HCT116 (cell line): Measurements from ENCODE around the gene GLT6D1. TPM values are rescaled to one million over a fixed set of nuclear protein-coding genes. Genes with fewer than 3 reads are reported as not detected.

Source experiments
- ATAC-seq: fragments of 200-7000 bp; cut with Tn5 transposase; 2 replicates; pipeline ENCODE4 v1.9.1; 2020; ENCODE audit warnings: mild to moderate bottlenecking, moderate library complexity
- BruUV-seq: library from RNA; stranded (reverse); fragments of 400-500 nt; replicated peaks from 2 replicates; lab custom pipeline; 2021; lab: Mats Ljungman, UMichigan
- CTCF ChIA-PET: fragments of 300-600 bp; sonication (Branson Sonifier 250); formaldehyde crosslinking; loops from one replicate; lab custom pipeline; 2021; ENCODE audit warnings: antibody characterized with exemption; lab: Charles Lee
- POLR2A ChIA-PET: fragments of 300-600, 350-600 bp; sonication (Branson Sonifier 250); formaldehyde crosslinking; loops from one replicate; lab custom pipeline; 2021; ENCODE audit warnings: antibody characterized with exemption; lab: Charles Lee
- RAD21 ChIA-PET, 2 experiments: fragments of 300-600 bp; sonication (Branson Sonifier 250); formaldehyde crosslinking; loops; one replicate each; lab custom pipeline; 2023; ENCODE audit warnings: low total read pairs in 2 of 2; ENCODE audit not compliant: uncharacterized antibody in 2 of 2, unreplicated experiment in 2 of 2, low non-redundant PET in 1 of 2; lab: Charles Lee
- DNase-seq: peaks from one replicate; pipeline ENCODE4 v3.0.0-alpha.2; 2010; ENCODE audit warnings: low read depth, low spot score
- H2AFZ ChIP-seq: fragments of 200-600 bp; shearing (Covaris generic), sonication (generic); 2 replicates; pipeline ENCODE4 v1.6.1; 2017; ENCODE audit warnings: low read depth, mixed run types, mixed read lengths, antibody characterized with exemption, low read length; ENCODE audit not compliant: poor library complexity, severe bottlenecking
- H3K27ac ChIP-seq: 2 replicates; pipeline ENCODE4 v1.5.1; 2012; ENCODE audit warnings: low read depth, low read length
- H3K27me3 ChIP-seq: fragments of 200-600 bp; sonication (generic); 2 replicates; pipeline ENCODE4 v1.6.1; 2016; ENCODE audit warnings: mixed run types, low read length, mixed read lengths; ENCODE audit not compliant: insufficient read depth
- H3K36me3 ChIP-seq, 2 experiments: fragments of 200-500 bp in 1 of 2; fragments of 200-600 bp in 1 of 2; sonication (Bioruptor generic) in 1 of 2; sonication (generic) in 1 of 2; 2 replicates each; pipeline versions ENCODE4 v1.5.1 to v1.6.1; 2014 to 2016; ENCODE audit warnings: low read length in 2 of 2, inconsistent platforms in 1 of 2, mixed read lengths in 1 of 2, mixed run types in 1 of 2; ENCODE audit not compliant: insufficient read depth in 2 of 2, control insufficient read depth in 1 of 2
- H3K4me1 ChIP-seq, 2 experiments: fragments of 200-600 bp in 1 of 2; sonication (generic) in 1 of 2; 2 replicates each; pipeline versions ENCODE4 v1.5.1 to v1.6.1; 2012 to 2017; ENCODE audit warnings: low read length in 2 of 2, inconsistent platforms in 1 of 2, mild to moderate bottlenecking in 1 of 2, mixed read lengths in 1 of 2, mixed run types in 1 of 2, moderate library complexity in 1 of 2; ENCODE audit not compliant: insufficient read depth in 2 of 2, control insufficient read depth in 1 of 2
- H3K4me2 ChIP-seq: fragments of 200-600 bp; sonication (generic); 2 replicates; pipeline ENCODE4 v1.6.1; 2017; ENCODE audit warnings: mixed run types, low read length, mixed read lengths
- H3K4me3 ChIP-seq, 2 experiments: fragments of 200-600 bp in 1 of 2; sonication (generic) in 1 of 2; replicated peaks in 1 of 2; 2 replicates each; pipeline ENCODE4 v1.5.1; 2011 to 2016; ENCODE audit warnings: low read length in 2 of 2, control low read depth in 1 of 2, low read depth in 1 of 2, mild to moderate bottlenecking in 1 of 2, mixed read lengths in 1 of 2, mixed run types in 1 of 2
- H3K79me2 ChIP-seq: fragments of 200-600 bp; sonication (generic); 2 replicates; pipeline ENCODE4 v1.6.1; 2017; ENCODE audit warnings: mild to moderate bottlenecking, mixed run types, low read length, moderate library complexity, mixed read lengths; ENCODE audit not compliant: insufficient read depth
- H3K9ac ChIP-seq: fragments of 200-600 bp; sonication (generic); 2 replicates; pipeline ENCODE4 v1.6.1; 2016; ENCODE audit warnings: low read length, mixed read lengths
- H3K9me2 ChIP-seq: fragments of 200-600 bp; sonication (generic), shearing (Covaris generic); 2 replicates; pipeline ENCODE4 v1.6.1; 2017; ENCODE audit warnings: mixed run types, mild to moderate bottlenecking, moderate library complexity; ENCODE audit not compliant: insufficient read depth
- H3K9me3 ChIP-seq, 2 experiments: fragments of 200-500 bp in 1 of 2; fragments of 200-600 bp in 1 of 2; sonication (Bioruptor generic) in 1 of 2; sonication (generic) in 1 of 2; 2 replicates each; pipeline ENCODE4 v1.6.1; 2014 to 2017; ENCODE audit warnings: low read length in 2 of 2, mixed read lengths in 2 of 2, inconsistent platforms in 1 of 2, low read depth in 1 of 2, mild to moderate bottlenecking in 1 of 2, mixed run types in 1 of 2, moderate library complexity in 1 of 2; ENCODE audit not compliant: control insufficient read depth in 1 of 2, insufficient read depth in 1 of 2
- H4K20me1 ChIP-seq: fragments of 200-600 bp; sonication (generic), shearing (Covaris generic); 2 replicates; pipeline ENCODE4 v1.6.1; 2017; ENCODE audit warnings: mixed run types, mild to moderate bottlenecking, moderate library complexity; ENCODE audit not compliant: insufficient read depth
- ATF3 ChIP-seq: IDR thresholded peaks from 2 replicates; pipeline ENCODE4 v1.6.1; 2012
- CTCF ChIP-seq, 3 experiments: fragments of 200-600 bp in 1 of 3; sonication (generic) in 1 of 3; IDR thresholded peaks in 2 of 3; conservative IDR thresholded peaks in 1 of 3; 2 replicates each; pipeline ENCODE4 v1.5.1; 2012 to 2017; ENCODE audit warnings: low read depth in 2 of 3, low read length in 2 of 3, antibody characterized with exemption in 1 of 3, borderline replicate concordance in 1 of 3, control low read depth in 1 of 3, mild to moderate bottlenecking in 1 of 3, mixed read lengths in 1 of 3, mixed run types in 1 of 3, moderate library complexity in 1 of 3; ENCODE audit not compliant: insufficient read depth in 1 of 3
- EGR1 ChIP-seq: IDR thresholded peaks from 2 replicates; pipeline ENCODE4 v1.6.1; 2012; ENCODE audit warnings: low read depth
- EZH2 ChIP-seq: fragments of 200-600 bp; sonication (generic); IDR thresholded peaks from 2 replicates; pipeline ENCODE4 v1.6.1; 2017; ENCODE audit warnings: antibody characterized with exemption, mixed run types
- EZH2phosphoT487 ChIP-seq: fragments of 200-600 bp; IDR thresholded peaks from 2 replicates; pipeline ENCODE4 v1.6.1; 2018; ENCODE audit warnings: antibody characterized with exemption, borderline replicate concordance
- FOSL1 ChIP-seq: IDR thresholded peaks from 2 replicates; pipeline ENCODE4 v1.6.1; 2012; ENCODE audit warnings: low read depth
- MAX ChIP-seq: IDR thresholded peaks from 2 replicates; pipeline ENCODE4 v1.6.1; 2012
- POLR2AphosphoS5 ChIP-seq: IDR thresholded peaks from 2 replicates; pipeline ENCODE4 v1.6.1; 2011; ENCODE audit warnings: mild to moderate bottlenecking, low read depth, low read length, moderate library complexity
- SIN3A ChIP-seq: IDR thresholded peaks from 2 replicates; pipeline ENCODE4 v1.6.1; 2012; ENCODE audit warnings: low read depth
- SP1 ChIP-seq: IDR thresholded peaks from 2 replicates; pipeline ENCODE4 v1.6.1; 2012; ENCODE audit warnings: low read depth
- SRF ChIP-seq: IDR thresholded peaks from 2 replicates; pipeline ENCODE4 v1.6.1; 2012; ENCODE audit warnings: low read depth
- ZBTB33 ChIP-seq: IDR thresholded peaks from 2 replicates; pipeline ENCODE4 v1.6.1; 2011; ENCODE audit warnings: mild to moderate bottlenecking, low read length, moderate library complexity; ENCODE audit not compliant: insufficient replicate concordance; ENCODE audit errors: extremely low read depth
- ZNF274 ChIP-seq: fragments of 200-500 bp; sonication (Bioruptor generic); IDR thresholded peaks from 2 replicates; pipeline ENCODE4 v1.6.1; 2014; ENCODE audit warnings: mild to moderate bottlenecking, low read depth, low read length, inconsistent platforms
- intact Hi-C: fragments of 100-400 bp; cut with micrococcal nuclease; formaldehyde crosslinking; loops from 2 replicates; pipeline ENCODE4 v1.10.0; 2022
- total RNA-seq: library from RNA; stranded (reverse); gene quantifications from one replicate; pipeline ENCODE4 v1.2.1, GENCODE V29; 2021; ENCODE audit not compliant: unreplicated experiment

GLT6D1 gene
- total RNA-seq, 1 experiment from 2014 or later = not detected

GRCh38 chr9:135663451-135663770, 24.1 kb upstream of the GLT6D1 start:
- DNase-seq (no peak), ATAC-seq (no peak)
- H3K4me1 ChIP-seq = no peaks in the 10 kb centered on the region
- intact Hi-C loops = no loop called here
- no peaks in the 10 kb centered on the region for H3K9me2 ChIP-seq
- no peaks in the 10 kb centered on the region for H4K20me1 ChIP-seq
- H2AFZ ChIP-seq = no peak overlapping the region
- H3K27ac ChIP-seq = no peak overlapping the region
- CTCF ChIA-PET = no interaction called here
- H3K36me3 ChIP-seq = no peaks in the 10 kb centered on the region
- RAD21 ChIA-PET = no interaction called here
- no peaks in the 10 kb centered on the region for H3K79me2 ChIP-seq
- no peak overlapping the region for H3K4me3 ChIP-seq
- H3K4me2 ChIP-seq = no peak overlapping the region
- H3K9me3 ChIP-seq = no peaks in the 10 kb centered on the region
- peaks cover 6% of the 10 kb centered on the region; the same call in 1 of the 2 replicates for H3K27me3 ChIP-seq
- no TSS peak for BruUV-seq
- H3K9ac ChIP-seq = no peak overlapping the region
- POLR2A ChIA-PET = no interaction called here
- TF ChIP-seq MAX (no peak), SRF (no peak), SIN3A (no peak)

GRCh38 chr9:135662758-135663450, 23.6 kb upstream of the GLT6D1 start, which contains the start of gene LCN9:
Gene LCN9 (plus strand): TSS chr9:135663309. CDS start chr9:135663322, 13 bp downstream.
- H3K36me3 ChIP-seq = no peaks in the 10 kb centered on the region
- no peak within 1 kb of the TSS for H3K27ac ChIP-seq
- POLR2A ChIA-PET = no interaction called here
- no peaks in the 10 kb centered on the region for H4K20me1 ChIP-seq
- H3K9me2 ChIP-seq = no peaks in the 10 kb centered on the region
- H3K27me3 ChIP-seq = peaks cover 6% of the 10 kb centered on the region; the same call in 1 of the 2 replicates
- intact Hi-C loops = no loop called here
- H3K4me1 ChIP-seq = no peaks in the 10 kb centered on the region
- ATAC-seq (no peak), DNase-seq (no peak)
- RAD21 ChIA-PET = no interaction called here
- H3K4me2 ChIP-seq = no peak within 1 kb of the TSS
- H3K9ac ChIP-seq = no peak within 1 kb of the TSS
- H3K9me3 ChIP-seq = no peaks in the 10 kb centered on the region
- H3K4me3 ChIP-seq = no peak within 1 kb of the TSS
- no TSS peak for BruUV-seq
- no peaks in the 10 kb centered on the region for H3K79me2 ChIP-seq
- CTCF ChIA-PET = no interaction called here
- no peak within 1 kb of the TSS for H2AFZ ChIP-seq
- TF ChIP-seq FOSL1 (no peak), ATF3 (no peak), ZBTB33 (no peak), SRF (no peak), EZH2 (no peak), ZNF274 (no peak), EGR1 (no peak), POLR2AphosphoS5 (no peak), SP1 (no peak), EZH2phosphoT487 (no peak), CTCF (IDR thresholded peaks at IDR 0.05 in 2 of 3, conservative IDR thresholded peaks at IDR 0.05 in 1 of 3; ENCODE audit: borderline replicate concordance in 1 of 3, insufficient read depth in 1 of 3, low read depth in 2 of 3, low read length in 2 of 3) (no peak)
